Body of pancreas (tissue), 4 donors: ENCODE data around the gene TRMT6.

Source experiments
- POLR2A ChIP-seq, 3 donors: fragments of 450-650 bp; IDR thresholded peaks; one replicate each; pipeline ENCODE4 v1.6.1; 2016; ENCODE audit warnings: antibody characterized with exemption in 3 of 3, mild to moderate bottlenecking in 2 of 3
- TF ChIP-seq, protein P1 (sequence below), 7 experiments: fragments of 450-650 bp in 4 of 7; fragments of 200-600 bp in 3 of 7; sonication (generic) in 3 of 7; IDR thresholded peaks; one replicate each; pipeline ENCODE4 v1.5.1; 2016 to 2019; ENCODE audit warnings: antibody characterized with exemption in 7 of 7

- TF ChIP-seq POLR2A (IDR thresholded peaks at IDR 0.05): no peak
- TF ChIP-seq, protein P1, sequence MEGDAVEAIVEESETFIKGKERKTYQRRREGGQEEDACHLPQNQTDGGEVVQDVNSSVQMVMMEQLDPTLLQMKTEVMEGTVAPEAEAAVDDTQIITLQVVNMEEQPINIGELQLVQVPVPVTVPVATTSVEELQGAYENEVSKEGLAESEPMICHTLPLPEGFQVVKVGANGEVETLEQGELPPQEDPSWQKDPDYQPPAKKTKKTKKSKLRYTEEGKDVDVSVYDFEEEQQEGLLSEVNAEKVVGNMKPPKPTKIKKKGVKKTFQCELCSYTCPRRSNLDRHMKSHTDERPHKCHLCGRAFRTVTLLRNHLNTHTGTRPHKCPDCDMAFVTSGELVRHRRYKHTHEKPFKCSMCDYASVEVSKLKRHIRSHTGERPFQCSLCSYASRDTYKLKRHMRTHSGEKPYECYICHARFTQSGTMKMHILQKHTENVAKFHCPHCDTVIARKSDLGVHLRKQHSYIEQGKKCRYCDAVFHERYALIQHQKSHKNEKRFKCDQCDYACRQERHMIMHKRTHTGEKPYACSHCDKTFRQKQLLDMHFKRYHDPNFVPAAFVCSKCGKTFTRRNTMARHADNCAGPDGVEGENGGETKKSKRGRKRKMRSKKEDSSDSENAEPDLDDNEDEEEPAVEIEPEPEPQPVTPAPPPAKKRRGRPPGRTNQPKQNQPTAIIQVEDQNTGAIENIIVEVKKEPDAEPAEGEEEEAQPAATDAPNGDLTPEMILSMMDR (IDR thresholded peaks at IDR 0.05): no peak
Measured at GRCh38 chr20:5923493-5923892, 26.8 kb downstream of the TRMT6 start.
